Neural cell (in vitro differentiated cells): ENCODE measurements around the gene BLCAP. TPM values are rescaled to one million over a fixed set of nuclear protein-coding genes. Genes with fewer than 3 reads are reported as not detected.
"Not testable (repeated sequence)": the region's sequence is repeated elsewhere in the genome, so short reads cannot be mapped to it uniquely, and the experiment has no call there.

Source experiments
- H2AFZ ChIP-seq: fragments of 200-600, 300-800 bp; sonication (generic), shearing (Covaris generic); 2 replicates; pipeline ENCODE4 v1.6.0; 2014; ENCODE audit warnings: low read depth, mild to moderate bottlenecking, antibody characterized with exemption, low read length, moderate library complexity
- H3F3A ChIP-seq: fragments of 200-600 bp; shearing (Covaris generic); 2 replicates; pipeline ENCODE4 v1.6.1; 2016; ENCODE audit warnings: mild to moderate bottlenecking, moderate library complexity, mixed read lengths, antibody characterized with exemption, low read length; ENCODE audit not compliant: insufficient read depth, poor library complexity, severe bottlenecking
- H3K27ac ChIP-seq: fragments of 200-600, 300-800 bp; sonication (generic), shearing (Covaris generic); 2 replicates; pipeline ENCODE4 v1.5.1; 2014; ENCODE audit warnings: mild to moderate bottlenecking, low read length, moderate library complexity
- H3K27me3 ChIP-seq: fragments of 300-800, 200-600 bp; sonication (generic), shearing (Covaris generic); 2 replicates; pipeline ENCODE4 v1.6.0; 2014; ENCODE audit warnings: mild to moderate bottlenecking, low read depth, low read length, moderate library complexity; ENCODE audit not compliant: insufficient read depth
- H3K36me3 ChIP-seq: fragments of 300-800, 200-600 bp; sonication (generic), shearing (Covaris generic); 2 replicates; pipeline ENCODE4 v1.5.1; 2014; ENCODE audit warnings: mild to moderate bottlenecking, antibody characterized with exemption, low read length, moderate library complexity; ENCODE audit not compliant: insufficient read depth
- H3K4me2 ChIP-seq: fragments of 300-800, 200-600 bp; sonication (generic), shearing (Covaris generic); 2 replicates; pipeline ENCODE4 v1.6.0; 2014; ENCODE audit warnings: mild to moderate bottlenecking, low read length
- H3K4me3 ChIP-seq: fragments of 300-800, 200-600 bp; sonication (generic), shearing (Covaris generic); 2 replicates; pipeline ENCODE4 v1.5.1; 2014; ENCODE audit warnings: mild to moderate bottlenecking, low read length, moderate library complexity
- H3K79me2 ChIP-seq: fragments of 200-600 bp; shearing (Covaris generic); replicated peaks from 2 replicates; pipeline ENCODE4 v1.6.0; 2014; ENCODE audit warnings: mild to moderate bottlenecking, low read length, moderate library complexity; ENCODE audit not compliant: insufficient read depth
- H3K9ac ChIP-seq: fragments of 300-800, 200-600 bp; sonication (generic), shearing (Covaris generic); 2 replicates; pipeline ENCODE4 v1.6.1; 2016; ENCODE audit warnings: mild to moderate bottlenecking, low read length, mixed read lengths
- H3K9me2 ChIP-seq: fragments of 200-600 bp; shearing (Covaris generic); 2 replicates; pipeline ENCODE4 v1.6.1; 2016; ENCODE audit warnings: mild to moderate bottlenecking, low read length, mixed read lengths; ENCODE audit not compliant: insufficient read depth
- H3K9me3 ChIP-seq: fragments of 200-600, 300-800 bp; sonication (generic), shearing (Covaris generic); 2 replicates; pipeline ENCODE4 v1.6.1; 2016; ENCODE audit warnings: mild to moderate bottlenecking, mixed run types, low read length, moderate library complexity, mixed read lengths
- H4K20me1 ChIP-seq: fragments of 200-600 bp; shearing (Covaris generic); 2 replicates; pipeline ENCODE4 v1.6.1; 2016; ENCODE audit warnings: mild to moderate bottlenecking, mixed run types; ENCODE audit not compliant: insufficient read depth
- CTCF ChIP-seq: fragments of 450-650 bp; IDR thresholded peaks from 2 replicates; pipeline ENCODE4 v1.5.1; 2014; ENCODE audit warnings: antibody characterized with exemption, mild to moderate bottlenecking, moderate library complexity; ENCODE audit not compliant: poor library complexity, severe bottlenecking
- EP300 ChIP-seq: fragments of 450-650 bp; conservative IDR thresholded peaks from 2 replicates; pipeline ENCODE4 v1.6.1; 2014; ENCODE audit warnings: antibody characterized with exemption, mild to moderate bottlenecking, moderate library complexity; ENCODE audit not compliant: poor library complexity, severe bottlenecking
- EZH2 ChIP-seq: fragments of 200-600, 300-800 bp; shearing (Covaris generic), sonication (generic); IDR thresholded peaks from 2 replicates; pipeline ENCODE4 v1.6.1; 2014; ENCODE audit warnings: antibody characterized with exemption, low read length, borderline replicate concordance, mild to moderate bottlenecking; ENCODE audit not compliant: insufficient read depth, poor library complexity, severe bottlenecking
- MXI1 ChIP-seq: fragments of 450-650 bp; conservative IDR thresholded peaks from 2 replicates; pipeline ENCODE4 v1.6.1; 2014; ENCODE audit warnings: antibody characterized with exemption, mild to moderate bottlenecking; ENCODE audit not compliant: poor library complexity, severe bottlenecking
- POLR2AphosphoS5 ChIP-seq: IDR thresholded peaks from 2 replicates; pipeline ENCODE4 v1.6.1; 2012
- RAD21 ChIP-seq: fragments of 450-650 bp; conservative IDR thresholded peaks from 2 replicates; pipeline ENCODE4 v1.6.1; 2014; ENCODE audit warnings: antibody characterized with exemption, mild to moderate bottlenecking, moderate library complexity
- SMC3 ChIP-seq: fragments of 450-650 bp; conservative IDR thresholded peaks from 2 replicates; pipeline ENCODE4 v1.6.1; 2014; ENCODE audit warnings: antibody characterized with exemption, mild to moderate bottlenecking, moderate library complexity; ENCODE audit not compliant: poor library complexity
- TAF1 ChIP-seq: IDR thresholded peaks from 2 replicates; pipeline ENCODE4 v1.6.1; 2012; ENCODE audit warnings: low read depth
- polyA plus RNA-seq: library from polyadenylated mRNA; depleted of rRNA; stranded (reverse); fragments of >200 nt; gene quantifications from 2 replicates; pipeline ENCODE4 v1.2.3, GENCODE V29; 2014
- TF ChIP-seq, protein P1 (sequence below): IDR thresholded peaks from 2 replicates; pipeline ENCODE4 v1.6.1; 2012; ENCODE audit warnings: borderline replicate concordance

BLCAP gene
- polyA plus RNA-seq, 1 donor from 2014 or later = 344 TPM

DNA sequence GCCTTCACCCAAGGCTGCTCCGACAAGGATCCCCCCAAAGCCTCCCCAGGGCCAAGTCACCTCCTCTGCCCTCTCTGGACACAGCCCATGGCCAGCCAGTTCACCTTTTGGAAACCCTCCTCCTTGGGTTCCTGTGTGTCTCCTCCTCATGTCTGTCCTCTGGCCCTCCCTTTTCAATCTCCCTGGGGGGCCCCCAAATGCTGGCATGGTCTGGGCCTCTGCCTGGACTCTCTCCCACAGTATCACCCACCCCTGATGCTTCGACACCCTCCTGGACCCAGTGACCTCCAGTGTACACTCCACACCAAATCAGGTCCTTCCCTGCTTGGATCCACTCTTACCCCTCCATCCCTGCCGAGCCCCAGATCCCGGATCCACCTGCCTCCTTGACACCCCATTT lies 53.3 kb downstream of the BLCAP start:
- Histone ChIP-seq H3K79me2 (no peaks in the 10 kb centered on the region), H3K36me3 (no peaks in the 10 kb centered on the region), H3K9me2 (no peaks in the 10 kb centered on the region), H3K27ac (peak overlapping the region; percentile 88), H3K4me2 (peak overlapping the region; percentile 62), H4K20me1 (no peaks in the 10 kb centered on the region), H3K9me3 (no peaks in the 10 kb centered on the region), H3K4me3 (peak overlapping the region; percentile 48), H3K9ac (peak overlapping the region; percentile 57), H3F3A (no peaks in the 10 kb centered on the region), H3K27me3 (no peaks in the 10 kb centered on the region), H2AFZ (no peak overlapping the region)
- no peak for TF ChIP-seq SMC3
- TF ChIP-seq CTCF = no peak
- TF ChIP-seq, protein P1, sequence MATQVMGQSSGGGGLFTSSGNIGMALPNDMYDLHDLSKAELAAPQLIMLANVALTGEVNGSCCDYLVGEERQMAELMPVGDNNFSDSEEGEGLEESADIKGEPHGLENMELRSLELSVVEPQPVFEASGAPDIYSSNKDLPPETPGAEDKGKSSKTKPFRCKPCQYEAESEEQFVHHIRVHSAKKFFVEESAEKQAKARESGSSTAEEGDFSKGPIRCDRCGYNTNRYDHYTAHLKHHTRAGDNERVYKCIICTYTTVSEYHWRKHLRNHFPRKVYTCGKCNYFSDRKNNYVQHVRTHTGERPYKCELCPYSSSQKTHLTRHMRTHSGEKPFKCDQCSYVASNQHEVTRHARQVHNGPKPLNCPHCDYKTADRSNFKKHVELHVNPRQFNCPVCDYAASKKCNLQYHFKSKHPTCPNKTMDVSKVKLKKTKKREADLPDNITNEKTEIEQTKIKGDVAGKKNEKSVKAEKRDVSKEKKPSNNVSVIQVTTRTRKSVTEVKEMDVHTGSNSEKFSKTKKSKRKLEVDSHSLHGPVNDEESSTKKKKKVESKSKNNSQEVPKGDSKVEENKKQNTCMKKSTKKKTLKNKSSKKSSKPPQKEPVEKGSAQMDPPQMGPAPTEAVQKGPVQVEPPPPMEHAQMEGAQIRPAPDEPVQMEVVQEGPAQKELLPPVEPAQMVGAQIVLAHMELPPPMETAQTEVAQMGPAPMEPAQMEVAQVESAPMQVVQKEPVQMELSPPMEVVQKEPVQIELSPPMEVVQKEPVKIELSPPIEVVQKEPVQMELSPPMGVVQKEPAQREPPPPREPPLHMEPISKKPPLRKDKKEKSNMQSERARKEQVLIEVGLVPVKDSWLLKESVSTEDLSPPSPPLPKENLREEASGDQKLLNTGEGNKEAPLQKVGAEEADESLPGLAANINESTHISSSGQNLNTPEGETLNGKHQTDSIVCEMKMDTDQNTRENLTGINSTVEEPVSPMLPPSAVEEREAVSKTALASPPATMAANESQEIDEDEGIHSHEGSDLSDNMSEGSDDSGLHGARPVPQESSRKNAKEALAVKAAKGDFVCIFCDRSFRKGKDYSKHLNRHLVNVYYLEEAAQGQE = no peak
- TF ChIP-seq EZH2 = no peak
- no peak for TF ChIP-seq POLR2AphosphoS5
- TF ChIP-seq MXI1 = no peak
- no peak for TF ChIP-seq EP300
- TF ChIP-seq TAF1 = no peak
- TF ChIP-seq RAD21 = no peak

GRCh38 chr20:37473249-37474000 lies 54.3 kb downstream of the BLCAP start:
- Histone ChIP-seq H3K9me2 (no peaks in the 10 kb centered on the region), H3K4me2 (no peak overlapping the region), H3K27ac (peak overlapping the region; percentile 88), H3K4me3 (peak overlapping the region; percentile 32), H4K20me1 (no peaks in the 10 kb centered on the region), H3K36me3 (no peaks in the 10 kb centered on the region), H3K9me3 (no peaks in the 10 kb centered on the region), H3K79me2 (no peaks in the 10 kb centered on the region), H3K27me3 (no peaks in the 10 kb centered on the region), H3K9ac (peak overlapping the region; percentile 57), H3F3A (no peaks in the 10 kb centered on the region), H2AFZ (no peak overlapping the region)
- TF ChIP-seq CTCF (no peak), EP300 (peak; percentile 11)

DNA sequence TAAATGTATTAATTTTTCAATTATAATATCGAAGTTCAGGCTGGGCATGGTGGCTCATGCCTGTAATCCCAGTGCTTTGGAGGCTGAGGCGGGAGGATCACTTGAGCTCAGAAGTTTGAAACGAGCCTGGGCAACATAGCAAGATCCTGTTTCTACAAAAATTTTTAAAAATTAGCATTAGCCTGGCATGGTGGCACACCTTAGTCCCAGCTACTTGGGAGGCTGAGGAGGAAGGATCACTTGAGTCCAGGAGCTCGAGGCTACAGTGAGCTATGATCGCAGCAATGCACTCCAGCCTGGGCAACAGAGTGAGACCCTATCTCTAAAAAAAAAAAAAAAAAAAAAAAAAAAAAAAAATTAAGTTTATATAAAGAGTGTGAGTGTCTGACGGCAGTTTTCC lies 55.2 kb downstream of the BLCAP start:
- not testable (repeated sequence) for H2AFZ ChIP-seq, H3K27ac ChIP-seq, H3K4me3 ChIP-seq, H3F3A ChIP-seq, H3K36me3 ChIP-seq, H3K4me2 ChIP-seq, H3K9me2 ChIP-seq, H3K79me2 ChIP-seq, H3K27me3 ChIP-seq, H3K9ac ChIP-seq, H4K20me1 ChIP-seq, H3K9me3 ChIP-seq
